ENCODE results near the gene KRT40. TPM values are rescaled to one million over a fixed set of nuclear protein-coding genes. Genes with fewer than 3 reads are reported as not detected.

Gene KRT40
- total RNA-seq, 4 donors from 2014 or later, result not detected

DNA sequence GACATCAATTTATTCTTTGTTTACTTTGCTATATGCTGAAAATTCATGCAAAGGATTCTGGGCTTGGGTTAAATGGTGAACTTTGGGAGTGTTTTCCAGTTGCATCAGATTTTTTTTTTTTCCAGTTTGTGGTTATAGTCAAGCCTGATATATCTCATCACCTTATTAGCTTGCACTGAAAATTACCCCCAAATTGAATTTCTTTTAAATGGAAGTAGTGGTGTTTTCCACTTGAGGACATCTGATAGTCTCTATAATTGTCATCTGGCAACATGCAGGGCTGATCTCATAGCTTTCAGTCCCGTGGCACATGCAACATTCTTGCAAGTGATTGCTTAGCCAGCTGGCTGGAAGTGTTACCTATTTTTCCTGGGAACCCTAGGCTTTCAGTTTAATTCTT lies 29.5 kb upstream of the KRT40 start:
- in situ Hi-C loops (cut with MboI; ENCODE audit: low sequenced_read_pairs in 4 of 4) (no loop called here), intact Hi-C loops (cut with DNase I; ENCODE audit: low total_unique reads) (no loop called here)
- Histone ChIP-seq H3K9me3 (no peaks in the 10 kb centered on the region), H3K4me3 (no peak overlapping the region), H3K36me3 (no peaks in the 10 kb centered on the region), H3K27me3 (no peaks in the 10 kb centered on the region), H3K27ac (no peak overlapping the region), H3K4me1 (peaks cover 7 to 8% of the 10 kb centered on the region in 2 donors)
- no peak for DNase-seq
- no peak for TF ChIP-seq POLR2A (IDR thresholded peaks at IDR 0.05)
- TF ChIP-seq CTCF (IDR thresholded peaks at IDR 0.05 in 4 of 5, conservative IDR thresholded peaks at IDR 0.05 in 1 of 5), result no peak
- ATAC-seq, result peak in 1 of 2 donors; percentile 73

DNA sequence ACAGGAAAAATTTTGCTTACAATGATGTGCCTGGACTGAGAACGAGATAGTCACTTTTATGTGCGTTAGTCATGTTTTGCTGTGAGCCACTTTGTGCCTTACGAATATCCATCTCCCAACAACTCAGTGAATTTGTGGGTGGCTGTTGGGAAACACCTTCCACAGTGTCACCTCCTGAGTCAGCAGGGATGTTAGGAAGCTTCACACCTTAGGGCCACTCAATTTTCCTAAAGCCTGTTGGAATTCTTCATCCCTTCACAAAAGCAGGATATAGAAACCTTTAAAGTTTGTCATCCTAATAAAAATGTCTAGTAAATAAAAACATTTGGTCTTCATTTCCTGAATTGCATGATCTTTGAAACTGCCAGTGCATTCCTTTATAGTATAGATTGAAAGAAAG lies 29.1 kb upstream of the KRT40 start:
- Histone ChIP-seq H3K4me3 (no peak overlapping the region), H3K27me3 (no peaks in the 10 kb centered on the region), H3K9me3 (no peaks in the 10 kb centered on the region), H3K27ac (no peak overlapping the region), H3K36me3 (no peaks in the 10 kb centered on the region), H3K4me1 (peaks cover 7 to 8% of the 10 kb centered on the region in 2 donors)
- TF ChIP-seq CTCF (IDR thresholded peaks at IDR 0.05 in 4 of 5, conservative IDR thresholded peaks at IDR 0.05 in 1 of 5) (no peak), POLR2A (IDR thresholded peaks at IDR 0.05) (no peak)
- no peak for ATAC-seq
- no peak for DNase-seq
- in situ Hi-C loops (cut with MboI; ENCODE audit: low sequenced_read_pairs in 4 of 4) (no loop called here), intact Hi-C loops (cut with DNase I; ENCODE audit: low total_unique reads) (no loop called here)

- Histone ChIP-seq H3K27me3 (no peaks in the 10 kb centered on the region), H3K9me3 (no peaks in the 10 kb centered on the region), H3K36me3 (no peaks in the 10 kb centered on the region), H3K27ac (no peak overlapping the region), H3K4me3 (no peak overlapping the region), H3K4me1 (peaks cover 7 to 8% of the 10 kb centered on the region in 2 donors)
- DNase-seq (no peak), ATAC-seq (no peak)
- intact Hi-C loops (cut with DNase I; ENCODE audit: low total_unique reads), result no loop called here
- in situ Hi-C loops (cut with MboI; ENCODE audit: low sequenced_read_pairs in 4 of 4), result no loop called here
- TF ChIP-seq CTCF (IDR thresholded peaks at IDR 0.05 in 4 of 5, conservative IDR thresholded peaks at IDR 0.05 in 1 of 5), result no peak
- no peak for TF ChIP-seq POLR2A (IDR thresholded peaks at IDR 0.05)
These were observed 28.4 kb upstream of the KRT40 start for GRCh38 chr17:41012326-41013120.

DNA sequence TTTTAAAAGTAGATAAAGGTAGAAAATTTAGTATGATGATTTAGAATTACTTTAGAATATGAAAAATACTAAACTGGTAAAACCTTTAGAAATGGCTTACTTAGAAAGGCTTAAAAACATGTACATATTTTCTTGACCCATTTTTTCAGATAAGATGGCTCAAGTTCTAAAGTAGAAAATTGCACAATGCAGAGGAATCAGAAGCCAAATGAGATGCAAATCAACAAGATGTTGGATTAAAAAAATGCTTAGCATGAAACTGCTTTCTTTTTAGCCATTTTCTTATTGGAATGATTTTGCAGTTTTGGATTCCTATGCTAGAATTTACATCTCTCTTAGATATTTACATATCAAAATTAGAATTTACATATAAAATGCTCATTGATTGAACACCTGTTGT lies 26.3 kb upstream of the KRT40 start:
- no peaks in the 10 kb centered on the region for H3K27me3 ChIP-seq
- no peaks in the 10 kb centered on the region for H3K36me3 ChIP-seq
- no peaks in the 10 kb centered on the region for H3K9me3 ChIP-seq
- no peak overlapping the region for H3K27ac ChIP-seq
- in situ Hi-C loops (cut with MboI; ENCODE audit: low sequenced_read_pairs in 4 of 4), result no loop called here
- peaks cover 7 to 8% of the 10 kb centered on the region in 2 donors for H3K4me1 ChIP-seq
- no peak for ATAC-seq
- no peak for DNase-seq
- no peak overlapping the region for H3K4me3 ChIP-seq
- intact Hi-C loops (cut with DNase I; ENCODE audit: low total_unique reads), result no loop called here
- no peak for TF ChIP-seq CTCF (IDR thresholded peaks at IDR 0.05 in 4 of 5, conservative IDR thresholded peaks at IDR 0.05 in 1 of 5)
- no peak for TF ChIP-seq POLR2A (IDR thresholded peaks at IDR 0.05)

Data from gastrocnemius medialis (tissue), 4 donors.